Aorta (tissue), 5 donors: Measurements from ENCODE around the gene CHD9. TPM values are rescaled to one million over a fixed set of nuclear protein-coding genes. Genes with fewer than 3 reads are reported as not detected.

Experiments
- ATAC-seq: fragments of 200-7000 bp; cut with Tn5 transposase; one replicate; pipeline ENCODE4 v1.9.1; 2022; ENCODE audit warnings: moderate library complexity; ENCODE audit not compliant: low FRiP score
- DNase-seq, 2 donors: peaks; one replicate each; pipeline ENCODE4 v3.0.0-alpha.2; 2020
- H3K27ac ChIP-seq, 2 donors: one replicate each; pipeline ENCODE4 v1.5.1; 2013; ENCODE audit warnings: low read length in 2 of 2, mild to moderate bottlenecking in 2 of 2, moderate library complexity in 2 of 2, control low read depth in 1 of 2, inconsistent platforms in 1 of 2, low read depth in 1 of 2
- H3K27me3 ChIP-seq, 2 donors: one replicate each; pipeline ENCODE4 v1.6.1; 2013; ENCODE audit warnings: control low read depth in 1 of 2, low read length in 1 of 2, mild to moderate bottlenecking in 1 of 2, moderate library complexity in 1 of 2; ENCODE audit not compliant: insufficient read depth in 2 of 2, control insufficient read depth in 1 of 2
- H3K36me3 ChIP-seq, 2 donors: one replicate each; pipeline ENCODE4 v1.6.1; 2013; ENCODE audit warnings: control low read depth in 1 of 2, low read length in 1 of 2, mild to moderate bottlenecking in 1 of 2; ENCODE audit not compliant: insufficient read depth in 2 of 2, control insufficient read depth in 1 of 2
- H3K4me1 ChIP-seq, 2 donors: one replicate each; pipeline ENCODE4 v1.6.1; 2013; ENCODE audit warnings: low read length in 2 of 2, control low read depth in 1 of 2, mild to moderate bottlenecking in 1 of 2, moderate library complexity in 1 of 2; ENCODE audit not compliant: insufficient read depth in 2 of 2, control insufficient read depth in 1 of 2
- H3K4me3 ChIP-seq, 2 donors: one replicate each; pipeline ENCODE4 v1.5.1; 2013; ENCODE audit warnings: low read length in 2 of 2, control low read depth in 1 of 2, mild to moderate bottlenecking in 1 of 2
- H3K9me3 ChIP-seq: one replicate; pipeline ENCODE4 v1.6.1; 2013; ENCODE audit warnings: mild to moderate bottlenecking, low read length; ENCODE audit not compliant: control insufficient read depth
- WGBS, 2 donors: extraction: QIAGEN DNeasy Blood & Tissue Kit; methylation state at CpG; one replicate each; pipeline ENCODE4 v1.1.7; 2013; 5-methylcytosine and 5-hydroxymethylcytosine counted together
- intact Hi-C, 2 donors: fragments of 100-400 bp; cut with DNase I; formaldehyde crosslinking; loops; one replicate each; pipeline versions ENCODE4 v1.14.2 to v1.15.0; 2022
- polyA plus RNA-seq, 2 donors: library from polyadenylated mRNA; stranded (reverse); fragments of 200-250 nt; gene quantifications; one replicate each; pipeline ENCODE4 v1.2.3, GENCODE V29; 2013
- total RNA-seq, 2 donors: library from RNA; stranded (reverse); fragmentation: NEBNext Ultra II Directional; extraction: Animal tissue kit (Norgen Biotek cat#: 25700); gene quantifications; one replicate each; pipeline ENCODE4 v1.2.1, GENCODE V29; 2021
- donor health status: healthy with polysubstance abuse.
- donor health status: Bipolar disorder and iron deficiency.
- donor health status: DM: no; HTN: no; CAD: no.
- donor health status: DM: no; HTN: no; CAD: no.
- donor health status: DM: yes; HTN: yes; CAD: no.

Gene CHD9
- total and polyA plus RNA-seq, 4 donors = 9.6 to 133 (median 52.0) TPM

DNA sequence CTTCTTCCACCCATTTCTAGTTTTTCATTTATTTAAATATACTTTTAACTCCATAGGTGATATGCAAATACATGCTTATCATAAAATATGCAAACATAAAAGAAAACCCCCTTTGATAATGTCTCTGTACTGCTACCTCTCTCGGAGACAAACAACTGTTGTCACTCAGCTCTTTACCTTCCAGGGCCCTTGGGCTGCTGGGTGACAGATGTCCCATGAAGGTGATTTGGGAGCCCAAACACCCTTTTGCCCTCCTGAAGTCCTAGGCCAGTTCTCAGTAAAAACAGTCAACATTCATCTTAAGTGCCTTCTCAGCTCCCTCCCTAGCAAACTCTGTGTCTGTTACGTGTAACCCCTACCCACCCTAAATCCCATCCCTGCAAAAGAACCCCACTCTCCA is 37.5 kb downstream of the CHD9 start:
- H3K9me3 ChIP-seq = no peaks in the 10 kb centered on the region
- no peak overlapping the region for H3K4me3 ChIP-seq
- DNase-seq (no peak), ATAC-seq (no peak)
- intact Hi-C loops = loop anchor here (5.0 kb wide), 1 partner anchor 35 kb away; no protein-coding TSS in a partner anchor
- no peaks in the 10 kb centered on the region for H3K36me3 ChIP-seq
- peaks cover 3 to 8% of the 10 kb centered on the region in 2 donors for H3K4me1 ChIP-seq
- 89 to 93% methylated on average over 2 of the region's 2 CpGs for WGBS, 2 donors
- no peak overlapping the region for H3K27ac ChIP-seq
- no peaks in the 10 kb centered on the region for H3K27me3 ChIP-seq

DNA sequence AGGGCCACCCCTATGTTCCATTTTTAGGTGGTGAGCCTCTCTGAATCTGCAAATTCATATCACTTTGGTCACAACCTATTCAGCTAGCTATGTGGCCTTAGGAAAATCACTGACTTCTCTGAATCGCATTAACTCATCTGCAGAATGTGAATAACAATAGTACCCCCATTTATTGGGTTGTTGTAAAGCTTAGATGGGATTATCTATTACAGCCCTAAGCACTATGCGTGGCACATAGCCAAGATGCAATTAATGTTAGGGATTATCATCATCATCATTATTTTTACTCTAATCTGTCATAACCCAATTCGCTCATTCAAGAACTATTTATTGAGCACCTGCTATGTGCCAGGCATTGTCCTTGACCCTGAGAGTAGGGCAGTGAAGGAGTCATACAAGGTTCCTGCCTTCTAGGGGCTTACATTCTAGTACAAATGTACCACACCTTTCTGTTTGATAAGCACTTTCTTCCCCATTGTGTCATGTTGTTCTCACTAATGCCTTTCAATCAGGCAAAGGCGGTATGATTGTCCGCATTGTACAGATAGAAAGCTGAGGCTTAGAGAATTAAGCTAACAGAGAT is 38.5 kb downstream of the CHD9 start:
- H3K9me3 ChIP-seq = no peaks in the 10 kb centered on the region
- DNase-seq = no peak
- WGBS, 2 donors = 95 to 96% methylated on average over 5 of the region's 5 CpGs
- no peak overlapping the region for H3K4me3 ChIP-seq
- H3K4me1 ChIP-seq = peaks cover 3 to 8% of the 10 kb centered on the region in 2 donors
- intact Hi-C loops = loop anchor here (5.0 kb wide), 1 partner anchor 36 kb away; no protein-coding TSS in a partner anchor
- no peaks in the 10 kb centered on the region for H3K27me3 ChIP-seq
- H3K27ac ChIP-seq = no peak overlapping the region
- ATAC-seq = no peak
- H3K36me3 ChIP-seq = no peaks in the 10 kb centered on the region

DNA sequence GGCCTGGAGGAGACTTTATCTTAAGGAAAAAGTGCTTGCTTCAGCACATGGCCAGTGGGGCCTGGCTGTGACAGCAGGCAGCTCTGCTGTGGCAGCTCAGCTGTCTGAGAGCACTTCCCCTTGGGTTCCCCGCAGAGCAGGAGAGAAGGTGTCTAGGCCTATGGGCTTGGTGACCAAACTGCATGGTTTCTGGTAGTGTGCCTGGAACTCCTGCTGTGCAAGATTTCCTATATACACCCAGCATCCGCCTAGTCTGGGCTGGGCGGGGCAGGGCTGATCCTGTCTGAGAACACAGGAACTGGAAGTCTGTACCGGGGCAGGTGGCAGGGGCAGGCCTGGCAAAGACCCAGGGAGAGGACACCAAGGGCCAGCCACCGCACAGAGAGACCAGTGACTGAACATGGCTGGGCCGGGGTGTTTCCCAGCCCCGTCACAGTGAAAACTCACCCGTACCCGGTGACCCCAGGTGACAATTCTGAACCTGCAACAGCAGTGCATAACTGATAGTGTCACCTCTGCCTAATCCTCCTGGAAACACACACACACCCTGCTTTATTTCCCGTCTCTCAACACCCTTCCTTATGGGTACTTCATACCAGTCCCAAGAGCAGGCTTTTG is 39.3 kb downstream of the CHD9 start:
- WGBS, 2 donors = 83 to 84% methylated on average over 10 of the region's 10 CpGs
- ATAC-seq (no peak), DNase-seq (peak; percentile 72 to 76)
- H3K4me1 ChIP-seq = peaks cover 3 to 8% of the 10 kb centered on the region in 2 donors
- H3K9me3 ChIP-seq = no peaks in the 10 kb centered on the region
- H3K36me3 ChIP-seq = no peaks in the 10 kb centered on the region
- intact Hi-C loops = loop anchor here (5.0 kb wide), 1 partner anchor 37 kb away; no protein-coding TSS in a partner anchor
- H3K4me3 ChIP-seq = no peak overlapping the region
- no peaks in the 10 kb centered on the region for H3K27me3 ChIP-seq
- no peak overlapping the region for H3K27ac ChIP-seq

DNA sequence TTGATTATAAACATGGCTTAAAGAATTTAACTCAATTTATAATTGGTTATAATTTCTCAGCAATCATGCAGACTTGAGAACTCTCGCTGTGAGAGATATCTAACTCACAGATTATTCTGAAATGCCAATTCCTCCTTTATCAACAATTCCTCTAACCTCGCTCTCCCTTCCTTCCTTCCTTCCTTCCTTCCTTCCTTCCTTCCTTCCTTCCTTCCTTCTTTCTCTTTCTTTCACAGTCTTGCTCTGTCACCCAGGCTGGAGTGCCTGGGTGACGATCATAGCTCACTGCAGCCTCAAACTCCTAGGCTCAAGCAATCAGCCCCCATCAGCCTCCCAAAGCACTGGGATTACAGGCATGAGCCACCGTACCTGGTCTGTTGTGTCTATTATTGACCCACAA is 42.4 kb downstream of the CHD9 start:
- no peak for ATAC-seq
- Histone ChIP-seq H3K27ac (no peak overlapping the region), H3K4me3 (no peak overlapping the region), H3K9me3 (no peaks in the 10 kb centered on the region), H3K27me3 (no peaks in the 10 kb centered on the region), H3K36me3 (no peaks in the 10 kb centered on the region), H3K4me1 (peaks cover 0 to 3% of the 10 kb centered on the region in 2 donors)
- DNase-seq = no peak
- 93 to 95% methylated on average over 4 of the region's 4 CpGs for WGBS, 2 donors
- intact Hi-C loops = no loop called here

DNA sequence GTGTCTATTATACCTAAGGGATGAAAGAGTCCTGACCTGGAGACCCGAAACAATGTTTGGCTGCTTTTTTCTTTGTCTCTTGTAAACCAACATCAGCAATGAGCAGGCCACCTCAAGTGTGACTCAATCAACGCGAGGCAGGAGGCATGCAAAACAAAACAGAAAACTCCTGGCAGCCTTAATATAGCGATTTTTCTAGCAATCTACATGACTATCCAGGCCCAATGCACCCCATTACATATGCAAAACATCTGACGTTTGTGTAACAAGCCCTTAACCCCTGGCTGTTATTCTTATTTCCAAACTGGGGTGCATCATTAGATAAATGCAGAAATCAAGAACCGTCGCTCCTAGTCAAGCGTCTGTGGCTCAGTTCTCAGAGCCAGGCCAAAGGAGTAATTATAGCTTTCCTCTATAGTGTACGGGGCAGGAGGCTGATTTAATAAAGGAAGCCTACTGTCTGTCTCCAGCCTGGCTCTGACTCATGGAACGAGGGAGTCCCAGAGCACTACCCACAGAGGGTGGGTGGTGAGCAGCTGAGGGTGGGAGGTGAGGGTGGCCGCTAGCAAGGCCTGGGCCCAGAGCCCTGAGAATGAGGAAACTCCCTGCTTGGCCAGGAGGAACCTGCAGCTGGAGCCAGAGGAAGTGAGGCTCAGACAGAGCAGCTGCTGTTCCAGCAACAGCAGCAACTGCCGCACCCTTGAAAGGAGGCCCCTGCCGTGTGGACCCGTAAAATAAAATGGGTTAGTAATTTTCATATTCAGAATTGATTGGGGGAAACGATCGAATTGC is 43.9 kb downstream of the CHD9 start:
- no peaks in the 10 kb centered on the region for H3K36me3 ChIP-seq

DNA sequence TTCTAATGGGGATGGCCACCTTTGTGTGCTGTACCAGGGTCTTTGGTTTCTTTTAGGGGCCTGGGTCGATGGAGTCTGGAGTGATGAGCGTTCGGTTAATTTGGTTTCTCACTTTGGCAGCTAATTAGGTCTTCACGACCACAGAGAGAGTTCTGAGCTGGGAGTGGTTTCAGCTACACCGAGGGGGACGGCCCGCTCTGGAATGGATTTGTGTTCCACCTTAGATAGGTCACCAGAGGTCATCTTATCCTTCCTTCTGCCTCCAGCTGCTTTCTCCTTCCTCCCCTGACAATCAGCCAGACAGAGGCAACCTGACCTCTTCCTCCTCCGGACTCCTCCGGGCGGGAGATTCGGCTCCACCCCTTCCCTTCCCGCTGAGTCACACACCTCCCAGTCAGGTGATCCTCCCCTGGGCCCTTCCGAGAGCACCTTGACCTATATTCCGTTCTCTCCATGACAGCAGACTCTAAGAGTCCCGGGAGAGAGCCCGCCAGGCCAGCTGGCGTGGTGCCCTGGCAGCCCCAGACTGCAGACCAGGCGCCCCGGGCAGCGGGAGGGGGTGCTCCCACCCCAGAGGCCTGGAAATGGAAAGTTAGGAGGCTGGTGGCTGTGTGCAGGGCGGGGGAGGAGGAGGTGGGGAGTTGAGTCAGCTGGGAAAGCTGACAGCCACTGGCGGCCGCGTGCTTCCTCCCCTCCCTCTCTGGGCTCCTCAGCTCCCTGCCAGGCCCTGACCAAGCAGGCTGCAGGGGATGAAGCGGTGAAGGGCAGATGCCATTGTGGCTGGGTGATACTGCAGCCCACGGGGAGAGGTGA is 44.7 kb downstream of the CHD9 start:
- Histone ChIP-seq H3K27ac (peak overlapping the region; percentile 64 to 91), H3K9me3 (no peaks in the 10 kb centered on the region), H3K27me3 (no peaks in the 10 kb centered on the region), H3K36me3 (no peaks in the 10 kb centered on the region), H3K4me3 (peak overlapping the region in 1 of 2 donors; percentile 18), H3K4me1 (no peaks in the 10 kb centered on the region)
- peak; percentile 95 for ATAC-seq
- peak; percentile 94 to 96 for DNase-seq
- intact Hi-C loops = loop anchor here (2.0 kb wide), 1 partner anchor 31 kb away; no protein-coding TSS in a partner anchor
- 2% methylated on average over 23 to 26 of the region's 26 CpGs for WGBS, 2 donors

More for the DNA sequence above, 43.9 kb downstream of the CHD9 start:
- Histone ChIP-seq H3K9me3 (no peaks in the 10 kb centered on the region), H3K27me3 (no peaks in the 10 kb centered on the region), H3K27ac (peak overlapping the region; percentile 64 to 91), H3K4me1 (no peaks in the 10 kb centered on the region), H3K4me3 (no peak overlapping the region)
- intact Hi-C loops = loop anchor here in 1 of 2 donors (2.0 kb wide), 1 partner anchor 32 kb away; no protein-coding TSS in a partner anchor
- peak; percentile 93 for ATAC-seq
- WGBS, 2 donors = 1 to 4% methylated on average over 16 of the region's 16 CpGs
- peak; percentile 92 to 94 for DNase-seq

DNA sequence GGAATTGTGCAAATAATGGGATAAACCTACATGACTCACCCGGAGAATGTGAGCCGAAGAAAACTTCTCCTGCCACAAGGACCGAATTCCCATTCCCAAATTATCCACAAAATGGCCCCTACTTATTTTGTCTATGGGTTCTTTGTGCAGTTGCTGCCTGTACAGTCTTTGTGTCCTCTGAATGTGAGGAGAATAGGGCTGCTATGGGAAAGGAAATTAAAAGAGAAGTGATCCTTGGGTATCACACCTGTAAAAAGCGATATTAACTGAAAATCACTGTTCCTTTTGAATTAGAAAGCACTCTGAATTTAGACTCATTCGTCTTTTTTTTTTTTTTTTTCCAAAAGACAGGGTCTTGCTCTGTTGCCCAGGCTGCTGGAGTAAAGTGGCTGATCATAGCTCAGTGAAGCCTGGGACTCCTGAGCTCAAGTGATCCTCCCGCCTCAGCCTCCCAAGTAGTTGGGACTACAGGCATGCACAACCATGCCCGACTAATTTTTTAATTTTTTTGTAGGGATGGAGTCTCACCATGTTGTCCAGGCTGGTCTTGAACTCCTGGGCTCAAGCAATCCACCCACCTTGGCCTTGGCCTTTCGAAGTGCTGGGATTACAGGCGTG is 45.4 kb downstream of the CHD9 start:
- no peaks in the 10 kb centered on the region for H3K27me3 ChIP-seq
- H3K4me3 ChIP-seq = no peak overlapping the region
- peak overlapping the region; percentile 34 to 91 for H3K27ac ChIP-seq
- 52 to 54% methylated on average over 9 of the region's 9 CpGs for WGBS, 2 donors
- no peaks in the 10 kb centered on the region for H3K36me3 ChIP-seq
- H3K9me3 ChIP-seq = no peaks in the 10 kb centered on the region
- no peaks in the 10 kb centered on the region for H3K4me1 ChIP-seq
- intact Hi-C loops = loop anchor here in 1 of 2 donors (2.0 kb wide), 1 partner anchor 31 kb away; no protein-coding TSS in a partner anchor
- ATAC-seq (no peak), DNase-seq (no peak)

DNA sequence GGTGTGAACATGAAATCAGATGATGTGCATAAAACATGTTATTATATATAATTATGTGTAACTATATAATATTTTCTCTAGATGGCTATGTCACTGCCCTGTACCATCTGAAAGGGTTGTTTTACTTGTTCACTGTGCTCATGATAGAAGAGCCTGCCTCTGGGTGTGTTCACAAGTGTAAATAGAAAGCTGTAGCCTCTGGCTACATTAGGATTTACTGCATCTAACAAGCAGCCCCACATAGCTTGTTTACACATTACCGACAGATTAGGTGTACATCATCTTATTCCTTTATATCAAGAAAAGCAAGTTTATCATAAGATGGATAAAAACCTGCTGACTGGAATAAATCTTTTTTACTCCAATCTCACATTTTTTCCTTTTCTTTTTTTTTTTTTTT is 46.1 kb downstream of the CHD9 start:
- ATAC-seq (no peak), DNase-seq (no peak)
- Histone ChIP-seq H3K4me1 (no peaks in the 10 kb centered on the region), H3K27ac (peak overlapping the region in 1 of 2 donors; percentile 51), H3K9me3 (no peaks in the 10 kb centered on the region), H3K27me3 (no peaks in the 10 kb centered on the region), H3K36me3 (no peaks in the 10 kb centered on the region), H3K4me3 (no peak overlapping the region)
- intact Hi-C loops = loop anchor here in 1 of 2 donors (2.0 kb wide), 1 partner anchor 30 kb away; no protein-coding TSS in a partner anchor
- WGBS, 2 donors = 97% methylated on average over 1 of the region's 1 CpG
